Vagina (tissue), 2 donors: ENCODE results near the gene SLC1A4.

Experiments
- CTCF ChIP-seq, 3 experiments: fragments of 450-650 bp in 2 of 3; fragments of 200-600 bp in 1 of 3; sonication (generic) in 1 of 3; IDR thresholded peaks; one replicate each; pipeline ENCODE4 v1.5.1; 2017 to 2019; ENCODE audit warnings: antibody characterized with exemption in 3 of 3, mild to moderate bottlenecking in 2 of 3, moderate library complexity in 2 of 3
- POLR2A ChIP-seq, 2 donors: fragments of 450-650 bp; IDR thresholded peaks; one replicate each; pipeline ENCODE4 v1.6.1; 2017; ENCODE audit warnings: antibody characterized with exemption in 2 of 2, mild to moderate bottlenecking in 2 of 2, moderate library complexity in 2 of 2
- POLR2AphosphoS5 ChIP-seq, 2 donors: sonication (generic); formaldehyde crosslinking; IDR thresholded peaks; one replicate each; pipeline ENCODE4 v1.9.0; 2017; ENCODE audit warnings: antibody characterized with exemption in 2 of 2, mild to moderate bottlenecking in 2 of 2, low read depth in 1 of 2; ENCODE audit not compliant: insufficient read depth in 1 of 2

GRCh38 chr2:64960819-64961218 is 28.4 kb upstream of the SLC1A4 start:
- no peak for TF ChIP-seq CTCF (IDR thresholded peaks at IDR 0.05)
- no peak for TF ChIP-seq POLR2A (IDR thresholded peaks at IDR 0.05)
- no peak for TF ChIP-seq POLR2AphosphoS5 (IDR thresholded peaks at IDR 0.05; ENCODE audit: insufficient read depth in 1 of 2, low read depth in 1 of 2)
